SKM-1 (cell line): ENCODE results near the gene DIAPH2.

ENCODE experiments used
- DNase-seq: peaks from one replicate; lab custom pipeline; 2025; ENCODE audit not compliant: unreplicated experiment; lab: John Stamatoyannopoulos, UW

The DIAPH2 gene

GRCh38 chrX:97539970-97540519 lies 855.4 kb downstream of the DIAPH2 start:
- no peak for DNase-seq

DNA sequence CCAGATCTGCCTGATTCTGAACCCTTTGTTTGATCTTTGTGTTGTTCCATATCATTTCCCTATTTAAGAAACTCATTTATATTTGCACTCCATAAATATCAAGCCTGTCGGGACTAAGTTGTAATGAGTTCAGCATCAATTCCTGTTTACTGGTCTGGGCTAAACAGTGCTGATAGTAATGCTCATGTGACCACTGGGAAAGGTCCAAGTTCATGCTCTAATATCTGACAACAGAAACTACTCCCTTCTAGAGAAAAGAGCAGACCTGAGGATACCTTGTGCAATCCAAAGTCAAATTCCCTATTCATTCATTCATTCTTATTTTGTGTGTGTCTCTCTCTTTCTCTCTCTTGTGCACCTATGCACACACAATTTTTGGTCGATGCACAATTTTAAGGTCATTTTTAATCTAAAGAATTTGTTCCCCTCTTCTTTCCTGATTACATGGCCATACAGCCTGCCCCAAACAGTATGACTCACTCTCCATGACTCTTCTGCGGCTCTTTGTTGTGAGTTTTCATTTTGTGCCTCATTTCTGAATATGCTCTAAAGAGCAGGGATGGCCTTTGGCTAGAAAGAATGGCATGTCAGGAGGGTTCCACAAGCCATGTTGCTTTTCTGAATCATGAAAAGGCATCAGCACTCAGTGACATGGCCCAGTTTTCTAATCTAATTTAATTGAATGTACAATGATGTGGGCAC lies 863.4 kb downstream of the DIAPH2 start:
- no peak for DNase-seq

DNA sequence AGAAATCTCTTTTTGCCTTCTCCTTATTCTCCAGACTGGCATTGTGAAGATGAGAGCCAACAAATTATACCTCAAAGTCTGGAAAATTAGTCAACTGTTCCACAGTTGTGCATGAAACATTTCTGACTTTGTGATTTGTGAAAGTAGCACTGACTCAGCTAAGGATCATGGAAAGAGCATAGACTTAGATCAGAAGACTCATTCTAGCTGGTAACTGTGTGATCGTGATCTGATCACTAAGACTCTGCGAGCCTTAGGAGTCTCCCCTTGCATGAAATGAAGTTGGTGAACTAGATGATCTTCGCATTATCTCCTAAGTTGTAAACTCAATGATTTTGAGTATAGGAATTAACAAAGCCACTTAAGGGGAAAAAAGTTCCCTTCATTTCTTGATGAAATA lies 867.2 kb downstream of the DIAPH2 start:
- no peak for DNase-seq

- DNase-seq, result no peak
These were observed 869.2 kb downstream of the DIAPH2 start for GRCh38 chrX:97553833-97554232.

DNA sequence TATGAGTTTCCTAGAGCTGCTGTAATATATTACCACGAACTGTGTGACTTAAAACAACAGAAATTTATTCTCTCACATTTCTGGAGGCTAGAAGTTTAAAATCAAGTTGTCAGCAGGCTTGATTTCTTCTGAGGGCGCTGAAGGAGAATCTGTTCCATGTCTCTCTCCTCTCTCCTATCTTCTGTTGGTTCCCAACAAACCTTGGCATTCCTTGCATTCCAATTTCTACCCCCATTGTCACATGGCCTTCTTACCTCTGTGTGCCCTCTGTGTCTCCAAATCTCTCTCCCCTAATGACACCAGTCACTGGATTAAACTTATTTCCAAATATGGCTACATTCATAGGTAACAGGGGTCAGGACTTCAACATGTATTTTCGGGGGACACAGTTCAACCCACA lies 871.7 kb downstream of the DIAPH2 start:
- no peak for DNase-seq

DNA sequence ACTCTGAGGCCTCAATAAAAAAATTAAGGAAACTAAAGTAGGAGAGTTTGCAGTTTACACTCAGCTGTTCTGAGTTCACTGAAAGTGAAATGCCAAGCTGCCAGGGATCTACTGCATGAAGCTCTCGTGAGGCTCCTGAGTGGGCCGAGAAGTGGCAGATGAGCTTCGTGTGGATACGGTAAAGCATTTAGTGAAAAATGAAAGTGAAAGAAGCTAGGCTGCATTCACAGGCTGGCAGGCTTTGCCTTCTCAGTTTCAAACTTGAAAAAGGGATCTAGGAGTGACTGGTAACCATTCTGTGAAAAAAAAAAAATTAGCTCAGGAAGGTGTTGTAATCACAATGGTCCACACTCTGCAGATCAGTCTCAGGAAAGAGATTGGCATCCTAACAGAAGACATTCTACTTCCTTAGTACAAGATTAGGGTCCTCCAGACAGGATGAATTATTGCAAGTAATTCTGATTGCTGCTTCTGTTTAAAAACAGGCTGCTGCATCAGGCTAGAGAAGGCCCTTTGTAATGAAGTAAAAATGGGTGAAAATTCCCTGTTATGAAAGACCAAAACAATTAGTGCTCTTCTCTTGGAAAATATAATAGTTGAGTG lies 879.0 kb downstream of the DIAPH2 start:
- DNase-seq, result peak; percentile 3

DNA sequence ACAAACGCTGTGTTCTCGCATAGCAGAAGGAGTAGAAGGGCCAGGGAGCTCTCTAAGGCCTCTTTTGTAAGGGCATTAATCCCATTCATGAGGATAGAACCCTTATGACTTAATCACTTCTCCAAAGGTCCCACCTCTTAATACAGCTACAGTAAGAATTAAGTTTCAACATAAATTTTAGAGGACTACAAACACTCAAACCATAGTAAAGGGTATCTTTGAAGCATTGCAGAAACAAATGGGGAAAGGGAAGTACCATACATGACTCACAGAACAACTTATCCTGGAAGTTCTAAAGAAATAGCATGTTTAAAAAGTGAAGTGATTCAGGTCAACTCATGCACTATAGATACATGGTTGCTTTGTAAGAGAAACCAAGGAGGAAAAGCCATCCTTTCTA lies 879.9 kb downstream of the DIAPH2 start:
- no peak for DNase-seq

DNA sequence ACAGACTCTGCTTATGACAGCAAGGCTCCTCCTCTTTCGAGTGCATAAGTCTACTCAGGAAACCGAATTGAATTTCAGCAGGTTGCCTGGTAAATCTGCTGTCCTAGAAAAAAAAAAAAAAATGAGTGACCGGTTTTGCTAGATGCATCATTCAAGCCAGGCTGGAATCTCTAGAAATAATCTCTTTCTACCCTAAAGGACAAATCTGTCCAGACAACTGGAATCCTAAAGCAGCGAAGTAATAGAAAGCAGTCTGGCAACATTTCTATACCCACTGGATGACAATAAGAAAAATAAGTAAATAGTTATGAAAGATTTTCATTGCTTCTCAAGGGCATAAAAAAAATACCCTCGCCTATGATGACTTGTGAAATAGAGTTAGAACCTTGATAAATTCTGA lies 902.5 kb downstream of the DIAPH2 start:
- no peak for DNase-seq

DNA sequence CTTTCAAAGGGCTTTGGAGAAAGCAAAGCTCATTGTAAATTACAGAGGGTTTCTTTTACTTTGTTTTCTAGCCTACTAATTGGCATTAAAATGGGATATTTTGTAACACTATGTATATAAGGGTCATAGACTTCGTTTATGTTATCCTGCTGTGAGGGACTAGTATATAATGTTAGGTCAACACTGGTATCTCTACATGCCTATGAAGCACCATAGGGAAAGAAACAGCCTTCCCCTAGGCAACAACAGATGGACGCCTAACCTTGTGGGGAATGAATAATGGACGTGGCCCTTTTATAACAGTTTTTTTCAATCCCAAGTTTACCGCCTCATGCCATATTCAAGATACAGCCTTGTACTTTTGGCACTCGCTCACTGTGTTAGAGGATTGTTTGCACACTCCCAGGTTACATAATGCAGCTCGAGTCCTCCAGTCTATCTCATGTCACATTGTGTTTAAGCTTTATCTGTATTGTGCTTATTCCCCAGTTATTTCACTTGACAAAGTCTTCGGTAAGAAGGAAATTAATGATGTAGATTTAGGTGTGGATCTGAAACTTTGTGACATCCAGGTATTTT lies 910.1 kb downstream of the DIAPH2 start:
- DNase-seq, result no peak

DNA sequence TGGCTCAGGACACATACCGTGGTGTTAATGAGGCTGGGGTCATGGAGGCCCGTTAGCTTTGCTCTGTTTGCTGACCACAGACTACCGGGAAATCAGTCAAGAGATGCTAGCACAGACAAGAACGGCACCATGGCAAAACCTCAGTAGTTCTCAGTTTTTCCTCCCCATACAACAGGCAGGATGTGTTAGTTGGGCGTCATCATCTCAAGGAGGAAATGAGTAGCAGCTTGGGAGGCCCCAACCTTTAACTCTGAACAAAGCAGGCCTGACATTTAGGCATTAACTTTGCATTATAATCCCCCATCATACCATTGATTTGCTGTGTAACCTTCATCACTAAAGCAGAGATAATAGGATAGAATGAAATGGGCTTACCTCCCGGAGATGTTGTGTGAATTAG lies 913.3 kb downstream of the DIAPH2 start:
- no peak for DNase-seq

DNA sequence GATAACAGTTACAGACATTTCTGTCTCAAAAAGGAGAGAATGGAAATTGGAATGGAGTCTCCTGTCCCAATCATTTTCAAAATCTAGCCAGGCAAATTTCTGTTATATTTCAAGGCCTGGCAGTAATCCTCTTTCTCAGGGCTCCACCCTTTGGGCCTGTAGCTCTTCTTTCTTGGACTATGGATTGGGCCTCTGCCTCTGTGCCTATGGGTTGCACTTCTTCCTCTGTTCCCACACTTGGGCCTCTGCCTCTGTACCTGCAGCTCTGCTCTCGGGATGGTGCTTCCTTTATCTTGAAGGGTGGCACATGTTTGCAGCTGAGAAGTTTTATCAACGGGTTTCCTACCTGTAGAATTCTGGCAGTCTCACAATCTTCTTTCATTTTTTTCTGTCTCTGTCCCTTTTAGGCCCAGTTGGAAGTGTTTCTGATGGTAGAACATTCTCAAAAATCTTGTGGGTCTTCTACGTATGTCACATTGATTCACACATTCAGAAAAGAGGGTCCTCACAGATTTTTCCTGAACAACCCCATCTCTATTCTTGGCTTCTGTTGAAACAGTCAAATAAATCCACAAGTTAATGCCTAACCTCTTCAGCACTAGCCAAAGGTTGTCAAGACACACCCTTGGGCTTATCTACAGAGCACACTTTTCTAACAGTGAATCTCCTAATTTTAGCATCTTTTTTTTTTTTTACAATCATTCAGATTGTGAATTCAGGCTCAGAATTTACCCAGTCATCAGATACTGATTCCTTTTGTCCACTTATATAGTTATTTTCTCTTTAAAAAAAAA lies 918.0 kb downstream of the DIAPH2 start:
- DNase-seq, result no peak

GRCh38 chrX:97605271-97605670 lies 920.6 kb downstream of the DIAPH2 start:
- DNase-seq, result no peak

- DNase-seq, result no peak
These were observed 924.7 kb downstream of the DIAPH2 start for GRCh38 chrX:97609357-97609756.

DNA sequence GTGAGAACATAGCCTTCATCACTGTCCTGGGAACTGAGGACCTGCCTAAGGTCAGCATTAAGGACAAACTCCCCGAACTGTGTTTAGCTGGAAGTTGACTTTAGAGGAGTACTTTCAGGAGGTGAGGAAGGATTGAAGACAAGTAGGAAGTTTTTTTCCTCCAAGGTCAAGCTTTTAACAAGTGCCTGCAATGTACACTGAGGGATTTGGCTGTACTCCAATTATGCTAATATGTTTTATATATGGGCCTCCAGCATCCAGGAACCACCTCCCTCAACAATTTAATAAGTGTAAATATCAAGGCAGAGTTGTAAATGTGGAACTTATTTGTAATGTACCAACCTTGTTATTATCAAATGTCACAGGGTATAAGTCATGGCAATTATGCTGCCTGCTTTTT lies 925.3 kb downstream of the DIAPH2 start:
- no peak for DNase-seq

- no peak for DNase-seq
These were observed 932.4 kb downstream of the DIAPH2 start for GRCh38 chrX:97616883-97617530.

DNA sequence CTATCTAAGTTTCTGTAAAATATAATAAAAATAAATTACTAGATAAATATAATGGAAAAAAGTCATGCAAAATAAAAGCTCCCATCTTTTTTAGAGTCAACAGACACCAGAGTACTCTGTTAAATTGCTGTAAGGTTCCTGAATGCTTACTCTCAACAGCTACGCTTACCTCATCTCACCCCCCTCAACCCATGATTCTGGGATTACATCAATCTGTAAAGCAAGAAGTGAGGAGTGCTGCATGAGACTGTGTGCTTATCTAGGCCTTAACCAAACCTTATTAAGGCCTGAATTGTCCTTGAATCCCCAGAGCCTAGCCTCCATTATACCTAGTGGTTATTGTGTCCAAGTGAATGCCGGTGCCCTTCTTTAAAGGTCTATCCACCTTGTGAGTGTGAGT lies 934.9 kb downstream of the DIAPH2 start:
- DNase-seq, result no peak

DNA sequence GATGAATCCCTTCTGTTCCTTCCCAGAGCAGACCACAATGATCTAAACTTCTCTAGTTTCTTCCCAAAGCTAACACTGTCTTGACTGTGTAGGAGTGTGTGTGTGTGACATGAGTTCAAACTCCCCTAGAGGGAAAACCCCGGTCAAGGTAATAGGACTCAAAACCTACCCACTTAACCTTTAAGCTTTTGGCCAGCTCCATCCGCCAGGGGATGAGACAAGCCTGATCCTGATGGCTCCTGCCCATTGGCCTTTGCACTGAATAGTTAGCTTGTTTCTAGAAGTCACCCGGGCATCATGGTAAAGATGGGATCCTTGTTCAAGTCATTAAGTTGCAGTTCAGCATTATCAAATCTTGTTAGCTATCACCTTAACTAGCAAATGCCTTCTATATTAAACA lies 937.5 kb downstream of the DIAPH2 start:
- no peak for DNase-seq

DNA sequence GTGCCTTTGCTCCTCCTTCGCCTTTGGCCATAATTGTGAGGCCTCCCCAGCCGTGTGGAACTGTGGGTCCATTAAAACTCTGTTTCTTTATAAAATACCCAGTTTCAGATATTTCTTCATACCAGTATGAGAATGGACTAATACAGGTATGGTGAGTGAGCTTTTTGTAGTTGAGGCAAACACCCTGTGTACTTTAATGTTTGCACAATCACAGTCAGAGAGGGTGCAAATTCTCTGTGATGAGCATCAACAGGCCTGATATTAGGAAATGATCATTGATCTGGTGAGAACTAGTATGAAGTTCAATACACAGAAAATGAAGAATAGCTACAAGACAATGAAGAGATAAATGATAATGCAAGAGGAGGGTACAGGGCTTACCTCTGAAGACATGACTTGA lies 943.7 kb downstream of the DIAPH2 start:
- no peak for DNase-seq

GRCh38 chrX:97628807-97629596 lies 944.4 kb downstream of the DIAPH2 start:
- DNase-seq, result no peak

- no peak for DNase-seq
These were observed 944.9 kb downstream of the DIAPH2 start for GRCh38 chrX:97629597-97629985.
